Cardiac fibroblast (primary cell): ENCODE measurements around the gene SCFD2.
A peak's percentile ranks its signal among the peaks of the same experiment; 100 is the strongest.
"Not testable (repeated sequence)": the region's sequence is repeated elsewhere in the genome, so short reads cannot be mapped to it uniquely, and the experiment has no call there.

ENCODE experiments used
- DNase-seq, 2 donors: peaks; one replicate each; pipeline versions ENCODE4 v3.0.0 to v3.0.0-alpha.2; 2010; ENCODE audit warnings: low read depth in 2 of 2
- H3K4me3 ChIP-seq, 2 donors: replicated peaks in 1 of 2; 1 replicate in 1 of 2; 2 replicates in 1 of 2; pipeline ENCODE4 v1.5.1; 2011; ENCODE audit warnings: low read depth in 2 of 2, low read length in 2 of 2, mild to moderate bottlenecking in 2 of 2, moderate library complexity in 1 of 2
- TF ChIP-seq, protein P1 (sequence below): IDR thresholded peaks from one replicate; pipeline ENCODE4 v1.5.1; 2011; ENCODE audit warnings: low read depth, mild to moderate bottlenecking, low read length, inconsistent platforms

SCFD2 gene

DNA sequence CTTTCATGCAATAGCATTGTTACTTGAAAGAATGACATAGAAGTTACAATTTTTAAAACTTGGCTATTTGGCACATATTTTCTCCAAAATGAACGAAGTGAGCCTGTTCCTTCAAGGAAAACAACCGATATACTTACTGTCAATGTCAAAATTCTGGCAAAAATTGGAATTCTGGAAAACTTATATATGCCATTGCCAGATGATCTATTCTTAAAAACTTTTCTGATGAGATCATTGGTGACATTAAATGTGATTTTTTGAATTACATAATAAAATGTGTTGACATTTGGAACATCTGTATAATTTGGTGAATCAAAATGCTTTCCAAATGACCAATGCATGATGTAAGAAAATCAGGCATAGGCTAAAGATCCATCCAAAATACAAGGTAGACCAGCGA, 209.0 kb downstream of the SCFD2 start:
- no peak overlapping the region for H3K4me3 ChIP-seq
- TF ChIP-seq, protein P1, sequence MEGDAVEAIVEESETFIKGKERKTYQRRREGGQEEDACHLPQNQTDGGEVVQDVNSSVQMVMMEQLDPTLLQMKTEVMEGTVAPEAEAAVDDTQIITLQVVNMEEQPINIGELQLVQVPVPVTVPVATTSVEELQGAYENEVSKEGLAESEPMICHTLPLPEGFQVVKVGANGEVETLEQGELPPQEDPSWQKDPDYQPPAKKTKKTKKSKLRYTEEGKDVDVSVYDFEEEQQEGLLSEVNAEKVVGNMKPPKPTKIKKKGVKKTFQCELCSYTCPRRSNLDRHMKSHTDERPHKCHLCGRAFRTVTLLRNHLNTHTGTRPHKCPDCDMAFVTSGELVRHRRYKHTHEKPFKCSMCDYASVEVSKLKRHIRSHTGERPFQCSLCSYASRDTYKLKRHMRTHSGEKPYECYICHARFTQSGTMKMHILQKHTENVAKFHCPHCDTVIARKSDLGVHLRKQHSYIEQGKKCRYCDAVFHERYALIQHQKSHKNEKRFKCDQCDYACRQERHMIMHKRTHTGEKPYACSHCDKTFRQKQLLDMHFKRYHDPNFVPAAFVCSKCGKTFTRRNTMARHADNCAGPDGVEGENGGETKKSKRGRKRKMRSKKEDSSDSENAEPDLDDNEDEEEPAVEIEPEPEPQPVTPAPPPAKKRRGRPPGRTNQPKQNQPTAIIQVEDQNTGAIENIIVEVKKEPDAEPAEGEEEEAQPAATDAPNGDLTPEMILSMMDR = no peak
- DNase-seq = no peak

DNA sequence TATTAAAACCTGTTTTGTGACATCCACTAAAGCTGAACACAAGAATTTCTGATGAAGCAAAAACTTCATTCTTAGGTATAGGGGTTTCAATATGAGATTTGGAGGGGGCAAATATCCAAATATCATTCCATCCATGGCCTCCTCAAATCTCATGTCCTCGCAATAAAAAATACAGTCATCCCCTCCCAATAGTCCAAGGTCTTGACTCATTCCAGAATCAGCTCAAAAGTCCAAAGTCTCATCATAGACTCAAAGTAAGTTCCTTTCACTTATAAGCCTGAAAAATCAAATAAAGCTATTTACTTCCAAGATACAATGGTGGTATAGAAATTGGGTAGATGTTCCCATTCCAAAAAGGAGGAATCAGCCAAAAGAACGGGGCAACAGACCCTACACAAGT, 213.4 kb downstream of the SCFD2 start:
- H3K4me3 ChIP-seq = no peak overlapping the region
- TF ChIP-seq, protein P1 = no peak
- no peak for DNase-seq

DNA sequence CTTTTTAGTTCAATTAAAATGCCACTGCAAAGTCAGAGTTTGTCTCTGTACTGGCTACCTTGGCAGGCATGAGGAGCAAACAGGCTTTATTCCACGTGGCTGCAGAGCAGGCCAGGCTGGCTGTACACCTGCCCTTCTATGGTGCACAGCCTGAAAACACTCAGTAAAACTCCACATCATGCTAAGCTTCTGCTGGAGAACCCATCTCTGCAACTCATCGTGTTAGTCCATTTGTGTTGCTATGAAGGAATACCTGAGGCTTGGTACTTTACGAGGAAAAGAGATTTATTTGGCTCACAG, 214.4 kb downstream of the SCFD2 start:
- no peak overlapping the region for H3K4me3 ChIP-seq
- DNase-seq = no peak
- TF ChIP-seq, protein P1 = no peak

DNA sequence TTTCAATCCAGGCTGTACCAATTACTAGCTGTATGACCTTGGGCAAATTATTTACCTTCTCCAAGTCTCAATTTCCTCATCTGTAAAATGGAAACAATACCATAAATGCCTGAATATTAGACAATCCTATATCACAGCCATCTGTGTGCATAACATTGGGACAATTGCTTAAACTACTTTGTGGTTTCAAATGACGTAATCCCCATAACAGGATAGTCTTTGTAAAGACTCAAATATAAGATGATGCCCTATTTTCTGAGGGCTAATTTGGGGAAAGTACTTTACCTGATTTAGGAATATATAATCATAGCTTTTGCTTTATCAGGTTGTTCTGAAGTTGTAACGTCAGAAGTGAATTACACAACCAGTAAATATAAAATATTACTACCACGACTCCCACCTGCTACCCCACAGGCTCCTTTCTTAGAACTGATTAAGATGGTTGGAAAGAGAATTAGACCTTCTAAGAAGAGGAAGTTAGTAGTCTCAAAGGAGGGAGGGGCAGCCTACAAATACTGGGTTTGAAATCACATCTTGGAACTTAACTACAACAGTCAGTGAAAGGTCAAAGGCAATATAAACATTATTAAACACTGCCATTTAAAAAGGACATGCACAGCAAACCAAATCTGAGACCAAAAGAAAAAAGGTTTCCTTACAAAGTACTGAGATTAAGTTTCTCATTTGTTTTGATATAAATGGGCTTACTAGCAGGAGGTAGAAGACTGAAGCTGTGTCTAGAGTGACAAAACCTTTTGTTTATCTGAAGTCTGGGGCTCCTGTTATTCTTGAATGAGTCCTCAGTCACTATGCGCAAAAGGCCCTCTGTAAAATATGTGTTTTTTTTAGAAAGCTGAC, 215.0 kb downstream of the SCFD2 start:
- DNase-seq = peak in 1 of 2 donors; percentile 21
- TF ChIP-seq, protein P1 = no peak
- no peak overlapping the region for H3K4me3 ChIP-seq

DNA sequence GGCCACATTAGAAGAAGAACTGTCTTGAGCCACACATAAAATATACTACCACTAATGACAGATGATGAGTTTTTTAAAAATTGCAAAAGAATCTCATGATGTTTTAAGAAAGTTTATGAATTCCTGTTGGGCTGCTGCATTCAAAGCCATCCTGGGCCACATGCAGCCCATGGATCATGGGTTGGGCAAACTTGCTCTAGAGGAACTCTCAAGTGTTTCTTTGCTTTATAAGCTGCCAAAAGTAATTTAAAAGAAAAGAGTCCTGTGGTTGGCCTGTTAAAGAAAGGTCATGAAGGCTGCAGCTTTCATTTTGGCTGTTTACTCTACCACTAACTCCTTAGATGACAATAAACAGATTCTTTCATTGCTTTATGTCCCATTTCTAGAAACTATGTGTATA, 218.2 kb downstream of the SCFD2 start:
- DNase-seq = no peak
- TF ChIP-seq, protein P1 = no peak

DNA sequence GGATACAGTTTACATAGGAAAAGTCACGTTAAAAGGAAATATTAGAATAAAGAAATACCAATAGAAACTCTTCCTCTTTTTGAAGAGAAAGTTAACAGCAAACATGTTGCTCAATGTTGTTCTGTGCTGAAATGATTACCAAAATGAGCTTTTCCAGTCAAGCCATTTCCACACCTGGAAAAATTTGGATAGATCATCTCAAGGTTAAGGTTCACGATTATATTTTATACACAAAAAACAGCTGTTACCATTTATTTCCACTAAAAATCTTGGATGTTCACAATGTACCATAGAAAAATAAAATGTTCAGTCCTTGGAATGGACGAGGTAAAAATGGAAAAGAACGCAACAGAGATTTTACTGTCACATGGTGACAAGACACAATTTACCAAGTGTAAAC, 218.7 kb downstream of the SCFD2 start:
- H3K4me3 ChIP-seq = no peak overlapping the region
- TF ChIP-seq, protein P1 = no peak
- no peak for DNase-seq

More for the DNA sequence above, 218.2 kb downstream of the SCFD2 start:
- H3K4me3 ChIP-seq = no peak overlapping the region

DNA sequence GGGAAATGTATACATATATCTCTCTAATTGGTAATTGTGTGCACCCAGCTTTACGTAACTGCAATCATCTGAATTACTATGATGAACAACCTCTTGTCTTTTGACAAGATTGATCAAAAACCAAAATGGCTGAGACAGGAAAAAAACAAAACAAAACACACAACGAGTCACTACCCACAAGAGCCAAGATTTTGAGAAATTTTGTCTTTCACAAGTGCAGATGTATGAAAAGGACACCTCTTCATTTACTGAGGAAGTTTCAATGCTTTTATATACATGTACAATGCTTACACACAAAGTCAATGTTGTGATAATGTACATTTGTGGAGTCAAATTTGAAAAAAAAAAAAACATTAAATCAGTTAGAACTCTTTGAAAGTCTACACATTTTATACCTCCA, 224.6 kb downstream of the SCFD2 start:
- DNase-seq = no peak
- H3K4me3 ChIP-seq = no peak overlapping the region
- TF ChIP-seq, protein P1 = no peak

DNA sequence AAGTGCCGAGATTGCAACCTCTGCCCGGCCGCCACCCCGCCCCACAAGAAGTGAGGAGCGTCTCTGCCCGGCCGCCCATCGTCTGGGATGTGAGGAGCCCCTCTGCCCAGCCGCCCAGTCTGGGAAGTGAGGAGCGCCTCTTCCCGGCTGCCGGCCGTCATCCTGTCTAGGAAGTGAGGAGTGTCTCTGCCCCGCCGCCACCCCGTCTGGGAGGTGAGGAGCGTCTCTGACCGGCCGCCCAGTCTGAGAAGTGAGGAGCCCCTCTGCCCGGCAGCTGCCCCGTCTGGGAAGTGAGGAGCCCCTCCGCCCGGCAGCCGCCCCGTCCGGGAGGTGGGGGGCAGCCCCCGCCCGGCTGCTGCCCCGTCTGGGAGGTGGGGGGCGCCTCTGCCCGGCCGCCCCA, 226.6 kb downstream of the SCFD2 start:
- DNase-seq, H3K4me3 ChIP-seq: not testable (repeated sequence)
